NOMO-1 treated with dmso at 0.1 percent for 144 hours (cell line): ENCODE data around the gene ASPN.

Experiments
- DNase-seq: peaks from one replicate; lab custom pipeline; 2025; ENCODE audit not compliant: unreplicated experiment; lab: John Stamatoyannopoulos, UW

ASPN gene

DNA sequence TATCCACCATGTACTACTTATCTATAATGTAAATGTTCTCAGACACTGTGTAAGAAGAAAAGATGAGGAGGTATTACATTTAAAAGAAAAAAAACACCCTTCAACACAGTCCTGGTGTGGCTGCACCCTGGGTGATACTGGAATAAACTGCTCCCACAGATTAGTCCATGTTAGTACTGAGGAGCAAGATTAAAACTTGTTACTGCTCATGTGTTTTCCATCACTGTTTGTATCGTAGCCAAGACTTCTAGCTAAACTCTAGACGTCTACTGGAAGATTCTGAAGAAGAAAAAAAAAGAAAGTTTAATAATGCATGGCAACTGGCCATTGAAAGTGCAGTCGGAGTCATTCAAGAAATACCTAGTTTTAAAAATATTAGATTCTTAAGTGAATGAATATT is at the start of gene ASPN:
Gene ASPN, minus strand, starts transcription at position 178 of the 400 bp plus-strand sequence.
- DNase-seq = no peak

DNA sequence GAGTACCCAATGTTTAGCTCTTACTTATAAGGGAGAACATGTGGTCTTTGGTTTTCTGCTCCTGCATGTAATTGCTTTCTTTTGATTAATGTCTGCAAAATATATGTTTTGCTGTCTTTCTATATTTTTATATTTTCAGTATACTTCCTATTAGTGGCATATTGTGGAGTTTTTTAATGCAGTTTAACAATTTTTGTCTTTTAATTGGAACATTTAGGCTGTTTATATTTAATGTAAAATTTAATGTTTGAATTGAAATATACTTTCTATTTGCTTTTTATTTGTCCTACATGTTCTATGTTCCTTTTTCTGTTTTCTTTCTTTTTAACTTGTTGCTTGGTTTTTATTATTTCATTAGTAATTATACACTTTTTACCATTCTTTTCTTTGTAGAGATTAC is 48.6 kb upstream of the ASPN start:
- DNase-seq = no peak

DNA sequence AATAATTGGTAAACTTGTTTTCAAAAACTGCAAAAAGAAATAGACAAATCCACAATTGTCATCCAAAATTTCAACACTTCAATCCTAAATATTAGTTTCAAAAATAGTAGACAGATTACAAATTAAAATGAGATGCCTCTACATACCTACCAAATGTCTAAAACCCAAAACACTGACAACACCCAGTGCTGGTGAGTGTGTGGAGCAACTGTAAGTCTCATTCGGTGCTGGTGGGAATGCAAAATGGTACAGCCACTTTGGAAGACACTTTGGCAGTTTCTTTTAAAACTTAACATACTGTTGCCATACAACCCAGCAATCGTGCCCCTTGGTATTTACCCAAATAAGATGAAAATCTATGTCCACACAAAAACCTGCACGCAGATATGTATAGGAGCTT is 46.8 kb upstream of the ASPN start:
- no peak for DNase-seq

GRCh38 chr9:92528522-92528849 is 46.2 kb upstream of the ASPN start:
- no peak for DNase-seq

DNA sequence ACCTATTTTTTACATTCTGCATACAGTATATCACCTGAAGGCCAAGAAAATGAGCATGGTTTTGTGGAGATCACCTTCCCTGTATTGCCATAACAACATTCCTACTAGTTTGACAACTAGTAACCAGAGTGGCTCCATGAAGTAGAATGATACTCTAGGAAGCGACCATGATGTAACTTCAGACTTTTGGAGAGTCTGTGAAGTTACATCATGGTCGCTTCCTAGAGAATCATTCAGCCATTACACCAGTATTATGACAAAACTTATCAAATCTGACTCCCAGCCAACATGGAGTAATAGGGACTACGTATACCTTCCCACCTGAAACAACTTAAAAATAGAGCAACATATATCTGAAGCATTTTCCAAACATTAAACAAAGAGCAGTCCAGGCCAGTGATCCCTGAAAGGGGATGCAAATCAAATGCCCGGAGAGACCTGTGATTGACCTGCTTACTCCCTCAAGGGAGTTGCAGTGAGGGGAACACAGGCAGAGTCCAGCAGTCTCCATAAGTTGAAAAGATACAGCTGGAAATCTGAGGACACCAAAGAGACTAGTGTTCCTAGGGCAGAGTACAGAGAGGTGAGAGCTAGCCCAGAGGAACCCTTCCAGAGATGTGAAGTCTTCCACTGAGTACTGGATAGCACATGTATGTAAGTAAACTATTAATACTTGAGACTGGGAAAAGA is 45.7 kb upstream of the ASPN start:
- DNase-seq = no peak

- DNase-seq = no peak
Observed at GRCh38 chr9:92527291-92527828, 45.1 kb upstream of the ASPN start.

GRCh38 chr9:92525306-92525705 is 43.0 kb upstream of the ASPN start:
- no peak for DNase-seq

GRCh38 chr9:92524881-92525280 is 42.6 kb upstream of the ASPN start:
- no peak for DNase-seq

DNA sequence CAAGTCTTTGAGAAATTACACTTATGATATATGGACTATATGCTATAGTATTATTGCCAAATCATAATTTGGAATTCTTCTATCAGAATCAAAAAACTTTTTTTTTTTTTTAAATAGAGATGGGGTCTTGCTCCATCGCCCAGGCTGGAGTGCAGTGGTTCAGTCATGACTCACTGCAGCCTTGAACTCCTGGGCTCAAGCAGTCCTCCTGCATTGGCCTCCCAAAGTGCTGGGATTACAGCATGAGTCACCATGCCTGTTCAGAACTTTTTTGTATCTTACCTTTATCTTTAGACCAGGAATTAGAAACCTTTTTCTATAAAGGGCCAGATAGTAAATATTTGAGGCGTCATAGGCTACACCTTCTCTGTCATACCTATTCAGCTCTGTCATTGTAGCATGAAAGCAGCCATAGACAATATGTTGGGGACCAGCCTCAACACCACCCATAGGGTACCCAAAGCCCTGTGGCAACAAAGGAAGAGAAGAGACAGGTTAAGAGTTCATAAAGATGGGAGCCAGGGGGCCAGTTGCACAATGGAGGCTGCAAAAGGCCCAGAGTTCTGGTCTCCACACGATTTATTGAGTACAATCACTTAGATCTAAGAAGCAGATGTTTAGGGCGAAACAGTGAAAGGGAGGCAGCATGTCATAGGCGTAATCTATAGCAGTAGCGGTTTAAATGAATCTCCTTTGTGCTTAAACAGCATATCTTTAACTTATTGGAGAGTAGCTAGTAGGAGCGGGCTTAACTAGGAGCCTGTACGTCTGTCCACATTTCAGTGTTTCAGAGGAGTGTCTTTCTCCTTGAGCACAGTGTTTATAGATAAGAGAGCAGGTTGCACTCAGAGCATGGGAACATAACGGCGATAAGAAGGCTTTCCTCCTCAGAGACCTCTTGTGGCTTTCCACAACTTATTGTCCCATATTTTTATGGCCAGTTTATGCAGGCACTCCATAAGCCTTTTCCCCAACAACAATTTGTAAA is 41.0 kb upstream of the ASPN start:
- DNase-seq = no peak

DNA sequence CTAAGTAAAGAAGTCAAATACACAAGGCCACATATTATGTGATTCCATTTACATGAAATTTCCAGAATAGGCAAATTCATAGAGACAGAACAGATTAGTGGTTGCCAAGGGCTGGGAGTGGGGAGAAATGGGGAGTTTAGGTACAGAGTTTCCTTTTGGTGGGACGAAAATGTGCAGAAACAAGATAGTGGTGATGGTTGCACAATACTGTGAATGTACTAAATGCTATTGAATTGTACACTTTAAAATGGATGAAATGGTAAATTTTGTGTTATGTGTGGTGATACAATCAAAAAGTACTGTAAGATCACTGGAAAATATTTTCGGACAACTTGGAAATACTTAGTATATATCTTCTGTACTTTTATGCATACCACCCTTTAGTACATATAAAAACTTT is 38.5 kb upstream of the ASPN start:
- DNase-seq = no peak

- no peak for DNase-seq
Observed at GRCh38 chr9:92518199-92518598, 35.9 kb upstream of the ASPN start.

DNA sequence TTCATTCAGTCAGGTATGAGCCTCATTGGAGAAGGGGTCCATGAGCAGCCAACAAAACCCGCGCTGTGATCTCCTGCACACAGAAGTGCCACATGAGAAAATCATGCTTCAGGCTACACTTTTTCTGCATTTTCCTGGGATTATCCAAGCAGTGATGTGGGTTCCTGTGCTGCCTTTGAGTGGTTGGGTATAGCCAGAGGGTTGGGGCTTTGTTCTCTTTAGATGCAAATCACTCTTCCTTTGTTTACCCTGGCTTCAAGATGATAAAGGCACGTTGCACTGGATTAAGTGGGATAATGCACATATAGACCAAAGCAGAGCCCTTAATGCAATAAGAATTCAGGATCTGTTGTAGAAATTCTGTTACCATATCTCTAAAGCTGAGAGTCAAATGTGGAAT is 34.7 kb upstream of the ASPN start:
- DNase-seq = no peak

- DNase-seq = no peak
Observed at GRCh38 chr9:92516521-92516920, 34.2 kb upstream of the ASPN start.

GRCh38 chr9:92514635-92515034 is 32.3 kb upstream of the ASPN start:
- DNase-seq = no peak

GRCh38 chr9:92513349-92513748 is 31.0 kb upstream of the ASPN start:
- no peak for DNase-seq

- no peak for DNase-seq
Observed at GRCh38 chr9:92512622-92513021, 30.3 kb upstream of the ASPN start.

DNA sequence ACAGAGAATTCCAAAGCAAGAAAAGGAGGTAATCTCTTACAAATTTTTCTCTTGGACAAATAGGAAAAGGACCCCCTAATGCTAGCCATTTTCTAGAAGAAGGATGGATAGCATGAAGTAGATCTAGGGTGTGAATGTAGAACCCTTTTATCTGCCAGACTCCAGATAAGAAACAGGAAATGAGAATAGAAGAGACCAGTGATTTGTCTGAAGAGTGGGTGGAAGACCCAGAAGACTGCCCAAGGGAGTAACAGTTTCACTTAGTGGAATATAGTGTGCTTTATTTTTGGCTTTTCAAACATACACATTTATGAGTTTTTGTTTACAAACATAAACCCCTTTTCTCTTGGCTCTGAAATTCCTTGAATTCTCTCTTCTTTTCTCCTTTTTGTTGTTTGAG is 28.4 kb upstream of the ASPN start:
- DNase-seq = no peak

GRCh38 chr9:92509050-92509449 is 26.7 kb upstream of the ASPN start:
- no peak for DNase-seq

DNA sequence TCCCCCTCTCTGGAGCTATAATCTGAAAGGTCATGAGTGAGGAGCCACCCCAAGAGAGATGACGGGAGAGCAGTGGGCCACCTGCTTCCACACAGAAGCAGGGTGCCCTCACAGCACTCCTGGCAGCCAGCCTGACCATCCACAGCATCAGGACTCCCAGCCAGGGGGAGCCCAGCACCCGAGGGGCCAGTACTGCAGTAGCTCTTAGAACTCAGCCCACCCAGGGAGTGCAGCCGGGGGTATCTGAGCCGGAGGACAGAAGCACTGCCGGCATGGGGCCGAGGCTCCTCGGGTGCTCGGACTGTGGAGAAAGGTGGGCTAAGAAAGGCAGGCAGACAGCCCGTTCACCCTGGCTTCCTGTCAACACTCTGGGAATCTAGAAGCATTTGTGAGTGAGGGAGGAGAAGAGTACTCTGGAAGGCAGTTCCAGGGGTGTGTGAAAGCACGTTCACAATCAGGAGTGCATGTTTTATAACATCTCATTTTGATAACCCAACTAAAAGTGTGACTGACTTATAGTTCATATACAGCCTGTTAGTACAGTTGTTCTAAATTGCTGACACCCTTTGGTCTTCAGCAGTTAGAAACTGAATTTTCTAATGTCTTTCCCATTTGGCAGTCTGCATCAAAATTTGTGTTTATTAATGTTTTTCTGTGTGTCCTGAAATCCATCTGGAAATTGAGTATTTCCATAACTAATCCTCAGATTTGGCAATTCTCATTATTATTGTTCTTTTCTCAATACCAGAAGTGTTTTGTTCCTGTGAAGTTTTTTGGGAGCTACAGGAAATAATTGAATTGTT is 25.9 kb upstream of the ASPN start:
- no peak for DNase-seq

- no peak for DNase-seq
Observed at GRCh38 chr9:92507496-92507895, 25.2 kb upstream of the ASPN start.

DNA sequence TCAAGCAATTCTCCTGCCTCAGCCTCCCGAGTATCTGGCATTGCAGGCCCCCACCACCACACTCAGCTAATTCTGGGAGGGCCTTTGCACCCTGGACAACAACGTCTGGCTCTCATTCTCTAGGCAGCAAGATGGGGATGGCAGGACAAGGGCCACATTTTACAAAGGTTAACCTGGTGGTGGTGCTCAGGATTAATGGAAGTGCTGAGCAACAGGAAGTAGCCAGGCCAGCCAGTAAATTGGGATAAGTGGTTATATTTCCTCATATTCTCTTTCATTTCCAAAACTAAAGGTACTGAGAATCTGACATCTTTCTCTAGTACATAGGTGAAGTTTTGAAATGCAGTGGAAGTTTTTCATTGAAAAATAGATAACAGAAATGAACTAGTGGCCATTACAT is 24.7 kb upstream of the ASPN start:
- DNase-seq = no peak
